ACHN (cell line): ENCODE data around the gene CCNG2.
"Not testable (repeated sequence)": the region's sequence is repeated elsewhere in the genome, so short reads cannot be mapped to it uniquely, and the experiment has no call there.

Source experiments
- DNase-seq: peaks from one replicate; pipeline ENCODE4 v3.0.0-alpha.2; 2015
- in situ Hi-C: cut with HindIII; loops from 2 replicates; pipeline ENCODE4 v1.10.0; 2017; ENCODE audit warnings: low sequenced_read_pairs, low pct_ligation_motif_present, low pct_unique_long_range_greater_than_20kb

CCNG2 gene, protein sequence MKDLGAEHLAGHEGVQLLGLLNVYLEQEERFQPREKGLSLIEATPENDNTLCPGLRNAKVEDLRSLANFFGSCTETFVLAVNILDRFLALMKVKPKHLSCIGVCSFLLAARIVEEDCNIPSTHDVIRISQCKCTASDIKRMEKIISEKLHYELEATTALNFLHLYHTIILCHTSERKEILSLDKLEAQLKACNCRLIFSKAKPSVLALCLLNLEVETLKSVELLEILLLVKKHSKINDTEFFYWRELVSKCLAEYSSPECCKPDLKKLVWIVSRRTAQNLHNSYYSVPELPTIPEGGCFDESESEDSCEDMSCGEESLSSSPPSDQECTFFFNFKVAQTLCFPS

DNA sequence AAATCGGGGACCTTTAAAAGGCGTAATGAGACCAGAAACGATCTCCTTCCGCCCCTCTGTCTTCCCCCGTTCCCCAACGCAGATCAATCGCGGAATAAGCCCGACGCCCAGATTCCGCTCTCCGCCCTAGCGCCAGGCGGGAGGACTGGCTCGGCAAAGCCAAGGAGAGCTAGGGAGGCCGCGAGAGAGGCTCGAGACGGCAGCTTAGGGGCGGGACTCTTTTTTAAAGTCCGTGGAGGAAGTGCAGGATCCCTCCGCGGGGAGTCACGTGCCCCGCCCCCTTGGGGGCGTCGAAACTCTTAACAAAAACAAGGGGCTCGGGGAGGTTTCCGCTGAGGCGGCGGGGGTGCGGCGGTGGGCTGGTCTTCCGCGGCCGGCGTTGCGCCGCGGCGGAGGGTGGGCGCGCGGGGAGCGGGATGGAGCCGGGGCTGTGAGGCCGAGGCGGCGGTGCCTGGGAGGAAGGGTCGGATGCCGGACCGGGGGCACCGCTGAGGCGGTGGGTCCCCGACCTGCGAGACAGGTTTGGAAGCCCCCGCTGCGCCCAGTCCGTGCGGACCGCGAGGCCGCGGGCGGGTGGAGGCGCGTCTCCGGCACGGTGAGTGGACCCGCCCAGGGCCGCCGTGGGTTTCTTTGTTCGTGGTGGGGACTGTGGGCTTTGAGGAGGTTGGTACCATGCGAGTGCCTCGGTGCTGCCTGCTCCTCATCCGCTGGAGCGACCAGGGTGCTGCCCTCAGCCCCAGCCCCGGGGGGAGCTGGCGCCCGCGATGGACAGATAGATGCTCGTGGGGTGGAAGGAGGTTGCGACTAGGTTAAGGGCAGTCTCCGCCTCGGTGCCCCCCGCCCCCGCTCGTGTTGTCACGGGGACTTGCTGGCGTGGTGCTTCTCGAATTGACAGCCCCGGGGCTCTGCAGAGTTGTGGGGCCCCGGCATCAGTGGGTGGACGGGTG, at the start of gene CCNG2:
CCNG2 (plus strand) TSS at position 296 of the 947 bp plus-strand sequence. CDS start 1,326 bp downstream, outside the sequence.
- peak; percentile 88 for DNase-seq
- in situ Hi-C loops = no loop called here

DNA sequence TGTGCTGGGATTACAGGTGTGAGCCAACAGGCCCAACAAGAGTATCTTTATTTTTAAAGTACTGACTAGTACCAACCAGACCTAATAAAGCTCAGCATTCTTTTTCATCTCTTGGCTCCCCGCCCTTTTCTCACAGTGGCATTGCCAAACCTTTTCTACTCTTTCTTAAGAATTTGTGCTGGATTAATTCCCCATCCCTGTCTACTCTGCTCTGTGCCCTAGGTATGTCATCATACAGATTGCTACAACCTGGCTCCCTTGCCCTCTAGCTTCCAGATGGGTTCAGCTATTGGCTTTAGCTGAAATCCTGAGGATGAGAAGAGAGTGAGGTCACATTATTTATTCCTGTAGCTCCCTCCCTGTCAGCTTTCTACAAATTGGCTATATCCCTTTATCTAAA, 46.3 kb upstream of the CCNG2 start:
- in situ Hi-C loops = no loop called here

DNA sequence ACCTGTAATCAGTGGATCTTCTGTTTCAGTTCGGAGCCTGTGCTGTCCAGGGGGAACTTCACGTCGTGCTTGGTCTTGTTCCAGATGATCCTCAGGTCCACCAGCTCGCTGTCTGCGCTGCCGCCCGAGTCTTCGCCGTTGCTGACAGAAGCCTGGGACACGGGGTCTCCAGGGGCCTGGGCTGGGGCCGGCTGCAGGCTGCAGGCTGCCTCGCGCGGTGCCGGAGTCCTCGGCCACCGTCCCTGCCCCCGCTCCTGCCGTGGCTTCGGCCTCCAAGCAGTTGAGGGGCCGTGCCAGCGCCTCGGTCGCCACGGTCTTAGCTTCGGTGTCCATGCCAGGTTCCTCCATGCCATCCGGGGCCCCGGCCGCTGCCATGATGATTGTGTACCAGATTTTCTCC, 43.9 kb upstream of the CCNG2 start:
- in situ Hi-C loops = no loop called here
- no peak for DNase-seq

More for the DNA sequence above, 46.3 kb upstream of the CCNG2 start:
- DNase-seq = no peak

DNA sequence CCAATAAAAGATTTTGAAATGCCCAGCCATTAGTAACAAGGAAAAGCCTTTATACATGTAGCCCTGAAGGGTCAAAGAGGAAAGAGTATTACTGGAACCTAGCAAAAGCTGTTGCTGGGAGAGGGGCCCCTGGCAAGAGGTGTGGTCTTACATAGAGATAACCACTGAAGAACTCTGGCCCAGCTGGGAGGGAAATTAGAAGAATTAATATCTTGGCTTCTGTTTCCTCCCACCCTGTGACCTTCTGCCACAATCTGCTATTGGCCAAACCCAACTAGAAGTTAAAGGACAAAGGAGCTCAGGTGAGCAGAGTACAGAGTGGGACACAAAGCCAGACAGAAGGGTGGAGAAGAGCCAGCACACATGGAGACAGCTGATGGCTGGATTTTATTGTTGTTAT, 39.3 kb upstream of the CCNG2 start:
- in situ Hi-C loops = no loop called here
- DNase-seq = no peak

DNA sequence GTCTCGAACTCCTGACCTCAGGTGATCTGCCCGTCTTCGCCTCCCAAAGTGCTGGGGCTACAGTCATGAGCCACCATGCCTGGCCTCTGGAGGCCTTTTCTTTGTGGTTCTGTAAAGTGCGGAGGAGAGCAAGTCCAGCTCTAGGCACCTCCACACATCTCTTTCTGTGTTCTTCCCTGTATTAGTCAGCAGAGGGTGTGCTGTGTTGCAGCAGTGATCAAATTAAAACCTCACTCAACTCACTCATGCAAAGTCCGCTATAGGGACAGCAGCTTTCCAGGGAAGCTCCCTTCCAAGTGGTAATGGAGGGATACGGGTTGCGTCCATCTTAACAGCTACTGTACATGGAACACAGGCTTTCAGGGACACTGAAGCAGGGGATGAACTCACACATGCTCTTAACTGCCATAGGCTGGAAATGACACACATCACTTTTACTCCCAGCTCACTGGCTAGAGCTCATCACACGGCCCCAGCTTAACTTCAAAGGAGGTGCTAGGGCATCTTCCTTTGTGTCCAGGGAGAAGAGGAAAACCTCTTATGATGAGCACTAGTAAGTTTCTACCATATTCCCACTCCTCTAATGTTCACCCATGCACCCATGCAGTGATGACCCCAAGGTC, 36.0 kb upstream of the CCNG2 start:
- in situ Hi-C loops = no loop called here
- no peak for DNase-seq

DNA sequence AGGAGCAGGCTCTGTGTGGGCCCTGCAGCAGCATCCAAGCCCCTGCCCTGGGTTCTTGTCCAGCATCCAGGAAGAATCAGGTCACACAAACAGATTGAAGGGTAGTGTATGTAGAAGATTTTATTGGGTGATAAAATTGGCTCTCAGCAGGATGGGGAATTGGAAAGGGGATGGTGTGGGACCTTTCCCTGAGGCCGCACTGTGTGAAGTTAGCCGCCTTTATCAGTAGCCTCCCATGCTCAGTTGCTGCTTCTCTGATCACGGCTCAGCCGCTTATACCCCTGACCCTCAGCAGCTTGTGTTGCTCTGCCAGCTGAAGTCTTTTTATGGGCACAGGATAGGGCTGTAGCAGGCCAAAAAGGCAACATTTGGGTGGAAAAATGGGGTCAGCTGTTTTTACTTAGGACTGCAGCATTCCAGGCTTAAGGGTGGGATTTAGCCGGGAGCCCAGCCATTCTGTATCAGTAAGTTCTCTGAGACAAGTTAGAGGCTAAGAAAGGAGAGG, 35.2 kb upstream of the CCNG2 start:
- in situ Hi-C loops = no loop called here
- DNase-seq = no peak

DNA sequence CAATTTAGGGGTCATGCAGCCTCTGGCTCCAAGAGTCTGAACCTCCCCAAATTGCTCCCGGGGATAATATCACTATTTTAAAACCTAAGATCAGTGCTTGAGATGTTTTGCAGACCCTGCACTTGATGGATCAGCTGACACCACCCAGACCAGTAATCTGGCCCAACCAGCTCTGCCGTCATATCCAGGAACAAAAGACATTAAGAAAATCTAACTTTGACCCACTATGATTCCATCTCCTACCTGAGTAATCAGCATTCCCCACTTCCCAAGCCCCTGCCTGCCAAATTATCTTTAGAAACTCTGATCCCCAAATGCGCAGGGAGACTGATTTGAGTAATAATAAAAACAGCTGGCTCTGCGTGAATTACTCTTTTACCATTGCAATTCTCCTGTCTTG, 34.4 kb upstream of the CCNG2 start:
- in situ Hi-C loops = no loop called here
- no peak for DNase-seq

DNA sequence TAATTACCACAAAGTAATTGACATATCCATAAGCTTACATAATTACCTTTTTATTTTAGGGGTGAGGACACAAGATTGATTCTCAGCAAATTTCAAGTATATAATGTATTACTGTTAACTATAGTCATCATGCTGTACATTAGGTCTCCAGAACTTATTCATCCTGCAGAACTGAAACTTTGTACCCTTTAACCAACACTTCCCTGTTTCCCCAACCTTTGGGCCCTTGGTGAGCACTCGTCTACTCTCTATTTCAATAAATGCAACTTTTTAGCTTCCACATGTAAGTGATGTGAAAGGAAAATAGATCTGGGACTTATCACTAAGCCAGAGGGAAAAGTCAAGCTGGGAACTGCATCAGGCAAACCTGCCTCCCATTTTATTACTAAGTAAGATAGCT, 33.6 kb upstream of the CCNG2 start:
- in situ Hi-C loops = no loop called here
- no peak for DNase-seq

DNA sequence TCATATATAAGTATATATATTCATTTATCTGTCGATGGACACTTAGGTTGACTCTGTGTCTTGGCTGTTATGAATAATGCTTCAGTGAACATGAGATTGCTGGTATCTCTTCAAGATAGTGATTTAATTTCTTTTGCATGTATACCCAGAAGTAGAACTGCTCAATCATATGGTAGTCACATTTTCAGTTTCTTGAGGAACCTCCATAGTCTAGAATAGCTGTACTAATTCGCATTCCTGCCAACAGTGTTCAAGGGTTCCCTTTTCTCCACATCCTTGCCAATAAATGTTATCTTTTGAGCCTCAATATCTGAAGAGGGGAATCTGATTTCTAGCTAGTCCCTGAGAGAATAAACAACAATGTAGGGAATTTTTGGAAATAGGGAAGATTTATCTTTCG, 32.4 kb upstream of the CCNG2 start:
- no peak for DNase-seq
- in situ Hi-C loops = no loop called here

DNA sequence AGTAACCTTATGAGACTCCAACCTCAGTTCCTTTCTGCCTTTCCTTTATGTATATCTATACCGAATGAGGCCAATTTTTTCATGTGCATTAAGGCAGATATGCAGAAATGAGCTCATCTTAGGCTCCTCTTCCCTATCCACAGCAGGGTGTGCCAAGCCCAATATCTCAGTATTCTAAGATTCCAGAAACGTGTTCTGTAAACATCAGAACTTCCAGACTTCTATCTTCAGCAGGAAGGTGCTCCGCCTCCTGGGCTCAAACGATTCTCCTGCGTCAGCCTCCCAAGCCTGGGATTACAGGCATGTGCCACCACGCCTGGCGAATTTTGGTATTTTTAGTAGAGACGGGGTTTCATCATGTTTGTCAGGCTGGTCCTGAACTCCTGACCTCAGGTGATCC, 31.0 kb upstream of the CCNG2 start:
- in situ Hi-C loops = no loop called here
- no peak for DNase-seq

DNA sequence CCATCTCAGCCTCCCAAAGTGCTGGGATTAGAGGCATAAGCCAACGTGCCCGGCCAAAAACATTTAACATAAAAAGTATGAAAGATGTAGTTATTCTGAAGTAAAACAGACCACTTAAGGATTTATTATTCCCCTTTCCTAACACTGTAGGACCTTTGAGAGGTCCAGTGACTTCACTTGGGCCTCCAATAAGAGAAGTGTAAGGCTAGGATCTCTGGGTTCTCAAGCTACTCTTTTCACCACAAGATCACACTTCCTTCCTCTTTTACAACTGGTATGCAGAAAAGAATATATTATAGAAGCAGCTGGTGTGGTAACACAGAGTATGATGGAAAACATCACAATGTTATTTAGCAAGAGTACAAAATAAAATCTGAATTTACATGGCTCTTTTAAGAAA, 30.2 kb upstream of the CCNG2 start:
- in situ Hi-C loops = no loop called here
- DNase-seq = no peak

DNA sequence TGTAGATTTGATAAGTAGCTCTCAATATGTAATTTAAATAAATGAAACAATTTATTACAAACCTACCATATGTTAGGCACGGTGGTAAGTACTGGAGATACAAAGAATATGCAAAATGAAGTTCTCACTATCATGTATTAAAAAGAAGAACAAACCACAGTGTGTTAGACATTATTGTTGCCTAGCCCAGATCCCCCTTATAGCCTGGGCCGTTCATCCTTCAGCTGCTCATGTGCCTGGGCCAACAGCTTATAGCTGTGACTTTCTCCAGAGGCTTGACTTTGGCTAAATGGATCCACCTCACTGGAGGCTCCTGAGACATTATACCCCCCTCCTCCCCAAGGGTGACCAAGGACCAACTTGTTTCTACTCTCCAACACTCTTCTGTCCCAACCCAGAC, 29.8 kb upstream of the CCNG2 start:
- DNase-seq = no peak
- in situ Hi-C loops = no loop called here

DNA sequence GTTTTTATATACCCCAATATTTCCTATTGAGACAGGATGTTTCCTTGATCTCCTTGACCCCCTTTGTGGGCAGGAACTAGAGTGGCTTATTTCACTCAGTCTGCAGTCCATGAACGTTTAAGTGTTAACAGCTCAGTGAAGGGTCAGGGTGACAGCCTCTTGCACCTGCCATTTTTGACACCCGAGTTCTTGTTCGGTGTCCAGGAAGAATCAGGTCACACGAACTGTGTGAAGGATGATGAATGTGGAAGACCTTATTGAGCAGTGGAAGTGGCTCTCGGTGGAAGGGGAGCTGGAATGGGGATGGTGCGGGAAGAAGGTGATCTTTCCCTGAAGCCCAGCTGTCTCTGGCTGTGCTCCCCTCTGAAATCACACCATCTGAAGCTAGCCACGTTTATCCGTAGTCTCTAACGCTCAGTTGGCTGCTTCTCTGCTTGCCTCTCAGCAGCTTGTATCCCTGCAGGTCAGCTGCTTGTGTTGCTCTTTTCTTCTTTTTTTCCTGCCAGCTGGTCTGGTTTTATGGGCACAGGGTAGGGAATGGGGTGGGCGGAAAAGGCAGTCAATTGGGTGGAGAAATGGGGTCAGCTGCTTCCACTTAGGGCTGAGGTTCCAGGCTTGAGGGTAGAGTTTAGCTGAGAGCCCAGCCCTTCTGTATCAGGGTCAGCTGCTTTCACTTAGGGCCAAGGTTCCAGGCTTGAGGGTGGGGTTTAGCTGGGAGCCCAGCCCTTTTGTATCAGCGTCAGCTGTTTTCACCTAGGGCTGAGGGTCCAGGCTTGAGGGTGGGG, 29.0 kb upstream of the CCNG2 start:
- in situ Hi-C loops = no loop called here

DNA sequence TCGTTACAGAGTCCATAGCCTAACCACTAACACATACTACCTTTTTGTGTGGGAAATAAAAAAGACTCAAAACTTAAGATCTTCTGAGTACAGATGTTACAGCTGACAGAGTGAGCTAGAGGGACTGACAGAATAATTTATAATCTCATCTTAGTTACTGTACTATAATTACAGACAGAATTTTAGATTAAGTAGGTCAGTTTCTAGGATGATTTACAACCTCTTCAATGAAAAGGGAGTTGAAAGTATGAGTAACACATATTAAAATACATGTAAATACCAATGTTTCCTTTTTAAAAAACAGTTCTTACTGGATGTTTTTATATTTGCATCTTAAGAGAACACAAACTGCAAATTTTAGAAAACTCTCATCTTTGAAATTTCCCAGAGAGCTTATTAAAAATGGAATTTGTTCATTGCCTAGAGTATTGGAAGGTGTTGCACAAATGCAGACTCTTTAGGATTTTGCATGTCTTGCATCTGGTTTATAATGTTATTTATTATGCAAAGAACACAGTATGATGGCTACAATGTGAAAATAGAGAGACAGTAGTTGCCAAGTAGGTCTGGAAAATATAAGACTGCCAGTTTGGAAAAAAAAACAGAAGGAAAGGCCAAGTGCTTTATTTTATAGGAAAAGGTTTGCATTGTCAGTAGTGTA, 24.2 kb upstream of the CCNG2 start:
- no peak for DNase-seq
- in situ Hi-C loops = no loop called here

More for the DNA sequence above, 29.0 kb upstream of the CCNG2 start:
- no peak for DNase-seq

DNA sequence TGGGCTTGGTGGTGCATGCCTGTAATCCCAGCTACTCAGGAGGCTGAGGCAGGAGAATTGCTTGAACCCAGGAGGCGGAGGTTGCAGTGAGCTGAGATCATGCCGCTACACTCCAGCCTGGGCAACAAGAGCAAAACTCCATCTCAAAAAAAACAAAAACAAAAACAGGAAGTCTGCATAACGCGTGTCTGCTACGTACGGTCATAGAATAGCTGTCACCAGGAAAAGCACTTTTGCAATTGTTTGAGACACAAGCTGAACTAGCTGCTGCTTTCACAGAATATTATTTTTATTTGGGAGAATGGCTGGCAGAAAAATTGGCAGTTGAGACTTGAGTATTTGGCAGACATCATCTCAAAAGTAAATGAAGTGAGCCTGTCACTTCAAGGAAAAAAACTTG, 19.6 kb upstream of the CCNG2 start:
- DNase-seq, in situ Hi-C loops: not testable (repeated sequence)

DNA sequence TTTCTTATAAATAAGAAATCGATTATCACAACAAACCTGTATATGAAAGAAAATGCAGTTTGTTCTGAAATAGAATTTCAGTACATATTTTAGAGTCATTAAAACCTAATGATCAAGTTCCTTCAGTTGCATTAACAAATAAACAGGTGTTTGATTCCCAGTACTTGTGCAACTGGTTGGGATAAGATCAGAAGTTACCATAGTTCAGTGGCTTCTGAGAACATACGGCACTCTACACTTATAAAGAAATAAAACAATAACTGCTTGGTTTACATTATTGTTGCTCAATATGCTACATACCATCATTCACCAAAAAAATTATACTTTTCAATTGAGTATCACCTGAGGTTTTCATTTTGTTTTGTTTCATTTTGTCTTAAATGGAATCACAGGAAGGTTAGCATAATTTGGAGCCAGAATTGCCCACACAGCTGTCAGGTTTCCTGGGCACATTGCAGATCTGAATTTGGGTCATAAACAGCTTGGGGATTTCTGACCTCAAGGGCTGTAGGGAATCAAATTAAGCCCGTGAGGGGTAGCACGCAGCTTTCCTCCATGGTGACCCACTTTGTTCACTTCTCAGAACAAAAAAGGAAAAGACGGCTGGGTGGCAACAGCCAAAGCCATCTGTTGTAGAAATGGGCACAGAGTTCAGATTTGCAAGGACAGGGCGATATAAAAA, 14.9 kb upstream of the CCNG2 start:
- in situ Hi-C loops = no loop called here
- no peak for DNase-seq

DNA sequence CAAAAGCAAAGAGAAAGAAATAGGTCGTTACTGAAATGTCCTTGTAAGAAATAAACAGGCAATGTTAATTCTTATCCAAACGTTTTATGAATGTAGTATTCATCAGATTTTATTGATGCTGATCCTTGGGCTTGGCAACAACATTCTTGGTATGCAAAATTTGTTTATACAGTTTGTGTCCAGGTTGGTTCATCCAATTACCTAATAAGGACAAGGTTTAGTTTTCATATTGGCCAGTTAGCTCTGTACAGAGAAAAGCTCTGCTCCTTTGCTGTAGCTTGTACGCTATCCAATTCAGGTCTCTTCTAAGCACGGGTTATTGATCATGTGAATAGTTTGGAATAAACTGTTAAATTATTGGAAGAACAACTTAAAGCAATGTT, 14.4 kb upstream of the CCNG2 start:
- no peak for DNase-seq
- in situ Hi-C loops = no loop called here
